HepG2 (cell line): ENCODE data around the gene ZBED1. TPM values are rescaled to one million over a fixed set of nuclear protein-coding genes. Genes with fewer than 3 reads are reported as not detected.
"Not testable (repeated sequence)": the region's sequence is repeated elsewhere in the genome, so short reads cannot be mapped to it uniquely, and the experiment has no call there.

Experiments used
- ATAC-seq: fragments of 200-7000 bp; cut with Tn5 transposase; 3 replicates; pipeline ENCODE4 v1.9.1; 2020; ENCODE audit warnings: mild to moderate bottlenecking, moderate library complexity
- BruUV-seq: library from RNA; stranded (reverse); fragments of 400-500 nt; replicated peaks from 2 replicates; lab custom pipeline; 2021; lab: Mats Ljungman, UMichigan
- CTCF ChIA-PET: fragments of 300-600 bp; formaldehyde crosslinking; extraction: SDS; loops from one replicate; lab custom pipeline; 2021; ENCODE audit warnings: low total read pairs, inconsistent platforms, low intra/inter-chr PET ratio; lab: Yijun Ruan, JAX
- POLR2A ChIA-PET: fragments of 350-600 bp; sonication (Branson Sonifier 250); formaldehyde crosslinking; loops from one replicate; lab custom pipeline; 2020; ENCODE audit warnings: antibody characterized with exemption, inconsistent platforms; lab: Yijun Ruan, JAX
- DNase-seq: peaks from one replicate; pipeline ENCODE4 v3.0.0-alpha.2; 2015; ENCODE audit warnings: low spot score
- FAIRE-seq: peaks from 3 replicates; lab custom pipeline; 2011; peaks lifted over from hg19 to GRCh38; lab: Jason Lieb, UNC
- H2AFZ ChIP-seq: one replicate; pipeline ENCODE4 v1.6.1; 2011; ENCODE audit warnings: low read length, inconsistent platforms
- H3K27ac ChIP-seq: fragments of 300-600 bp; 3 replicates; pipeline ENCODE4 v1.8.0; 2011; ENCODE audit warnings: mixed run types, mild to moderate bottlenecking, mixed read lengths, low read length, inconsistent platforms; ENCODE audit not compliant: insufficient read depth; ENCODE audit errors: extremely low read length
- H3K27me3 ChIP-seq, 2 experiments: fragments of 200-600 bp in 1 of 2; 2 replicates in 1 of 2; 3 replicates in 1 of 2; pipeline versions ENCODE4 v1.6.0 to v1.8.0; 2011; ENCODE audit warnings: low read length in 2 of 2, mild to moderate bottlenecking in 2 of 2, moderate library complexity in 2 of 2, inconsistent platforms in 1 of 2; ENCODE audit not compliant: insufficient read depth in 2 of 2, control insufficient read depth in 1 of 2
- H3K36me3 ChIP-seq, 2 experiments: fragments of 200-600 bp in 1 of 2; replicated peaks in 1 of 2; 2 replicates in 1 of 2; 3 replicates in 1 of 2; pipeline versions ENCODE4 v1.5.1 to v1.8.0; 2011; ENCODE audit warnings: low read length in 2 of 2, inconsistent platforms in 1 of 2; ENCODE audit not compliant: insufficient read depth in 2 of 2, control insufficient read depth in 1 of 2
- H3K4me1 ChIP-seq: 2 replicates; pipeline ENCODE4 v1.5.1; 2012; ENCODE audit warnings: low read length, inconsistent platforms; ENCODE audit not compliant: insufficient read depth
- H3K4me2 ChIP-seq: 2 replicates; pipeline ENCODE4 v1.6.0; 2011; ENCODE audit warnings: low read depth, low read length, inconsistent platforms
- H3K4me3 ChIP-seq, 3 experiments: fragments of 200-600 bp in 1 of 3; sonication (generic), shearing (Covaris generic) in 1 of 3; replicated peaks in 1 of 3; 2 replicates each; pipeline ENCODE4 v1.5.1; 2011 to 2016; ENCODE audit warnings: low read length in 3 of 3, inconsistent platforms in 2 of 3, low read depth in 2 of 3, mild to moderate bottlenecking in 2 of 3, control low read depth in 1 of 3, mixed read lengths in 1 of 3; ENCODE audit not compliant: insufficient read depth in 1 of 3
- H3K79me2 ChIP-seq: one replicate; pipeline ENCODE4 v1.6.1; 2011; ENCODE audit warnings: low read length, inconsistent platforms; ENCODE audit not compliant: insufficient read depth
- H3K9ac ChIP-seq: 2 replicates; pipeline ENCODE4 v1.6.0; 2011; ENCODE audit warnings: mild to moderate bottlenecking, low read depth, low read length, inconsistent platforms; ENCODE audit not compliant: insufficient read depth
- H3K9me3 ChIP-seq: 2 replicates; pipeline ENCODE4 v1.5.1; 2012; ENCODE audit warnings: mild to moderate bottlenecking, low read length
- H4K20me1 ChIP-seq: 2 replicates; pipeline ENCODE4 v1.6.0; 2011; ENCODE audit warnings: inconsistent platforms, mild to moderate bottlenecking, low read length, moderate library complexity; ENCODE audit not compliant: insufficient read depth
- CEBPZ ChIP-seq: IDR thresholded peaks from 2 replicates; pipeline ENCODE4 v1.6.1; 2012; ENCODE audit warnings: low read length, improper control_type of control experiment
- EED ChIP-seq: sonication (generic); formaldehyde crosslinking; IDR thresholded peaks from 2 replicates; pipeline ENCODE4 v1.5.0; 2020; ENCODE audit warnings: mild to moderate bottlenecking, missing genetic modification reagents
- FOSL2 ChIP-seq: sonication (generic); formaldehyde crosslinking; IDR thresholded peaks from 2 replicates; pipeline ENCODE4 v1.4.0; 2020; ENCODE audit warnings: missing genetic modification reagents
- JUN ChIP-seq: sonication (generic); formaldehyde crosslinking; IDR thresholded peaks from 2 replicates; pipeline ENCODE4 v1.4.0; 2020; ENCODE audit warnings: mild to moderate bottlenecking, missing genetic modification reagents
- NFYC ChIP-seq: IDR thresholded peaks from 2 replicates; pipeline ENCODE4 v1.6.1; 2016; ENCODE audit warnings: missing genetic modification reagents, missing compliant biosample characterization
- NR3C1 ChIP-seq: sonication (generic); formaldehyde crosslinking; IDR thresholded peaks from 2 replicates; pipeline ENCODE4 v1.4.0; 2020; ENCODE audit warnings: missing genetic modification reagents
- RFXANK ChIP-seq: IDR thresholded peaks from 2 replicates; pipeline ENCODE4 v1.6.1; 2016
- SIN3B ChIP-seq: fragments of 150-350 bp; IDR thresholded peaks from 2 replicates; pipeline ENCODE4 v1.6.1; 2014; ENCODE audit warnings: low read length
- SRY ChIP-seq: sonication (generic); formaldehyde crosslinking; IDR thresholded peaks from 2 replicates; pipeline ENCODE4 v1.8.0; 2022; ENCODE audit warnings: mild to moderate bottlenecking, missing genetic modification reagents
- ZKSCAN1 ChIP-seq: fragments of 150-350 bp; IDR thresholded peaks from 2 replicates; pipeline ENCODE4 v1.6.1; 2014; ENCODE audit warnings: low read length
- ZMYM3 ChIP-seq: sonication (generic); formaldehyde crosslinking; IDR thresholded peaks from 2 replicates; pipeline ENCODE4 v1.5.1; 2020; ENCODE audit warnings: mild to moderate bottlenecking, missing genetic modification reagents
- ZNF251 ChIP-seq: sonication (generic); formaldehyde crosslinking; IDR thresholded peaks from 2 replicates; pipeline ENCODE4 v1.9.0; 2021; ENCODE audit warnings: mild to moderate bottlenecking, missing genetic modification reagents
- ZNF275 ChIP-seq: sonication (generic); formaldehyde crosslinking; IDR thresholded peaks from 2 replicates; pipeline ENCODE4 v1.8.0; 2022; ENCODE audit warnings: missing genetic modification reagents, mild to moderate bottlenecking, inconsistent platforms, borderline replicate concordance
- ZNF549 ChIP-seq: sonication (generic); formaldehyde crosslinking; IDR thresholded peaks from 2 replicates; pipeline ENCODE4 v1.5.0; 2020; ENCODE audit warnings: missing genetic modification reagents
- ZNF580 ChIP-seq: IDR thresholded peaks from 2 replicates; pipeline ENCODE4 v1.6.1; 2016; ENCODE audit warnings: low read depth, borderline replicate concordance
- WGBS: methylation state at CpG from one replicate; pipeline ENCODE4 v1.1.6; 2017; ENCODE audit warnings: low lambda C conversion rate; 5-methylcytosine and 5-hydroxymethylcytosine counted together
- in situ Hi-C: cut with HindIII; loops from 2 replicates; pipeline ENCODE4 v1.10.0; 2017; ENCODE audit warnings: low pct_unique_long_range_greater_than_20kb; ENCODE audit not compliant: extremely low pct_ligation_motif_present
- intact Hi-C: fragments of 100-400 bp; cut with micrococcal nuclease; formaldehyde crosslinking; loops from one replicate; pipeline ENCODE4 v1.10.0; 2022; ENCODE audit not compliant: unreplicated experiment
- polyA plus RNA-seq, 8 experiments: library from polyadenylated mRNA; depleted of rRNA in 3 of 8; stranded (reverse) in 7 of 8; unstranded in 1 of 8; fragments of >200 nt; fragmentation: Illumina TruSeq in 4 of 8; extraction: Trizol in 4 of 8; gene quantifications; 2 replicates each; pipeline versions ENCODE4 v1.2.1 to v1.2.3, GENCODE V29; 2011 to 2016; ENCODE audit warnings: low read depth in 4 of 8, missing spikeins in 1 of 8, mixed read lengths in 1 of 8; ENCODE audit not compliant: insufficient read depth in 1 of 8
- total RNA-seq, 5 experiments: library from RNA; depleted of rRNA; stranded (reverse); fragments of >200 nt; fragmentation: Illumina TruSeq; extraction: Trizol; gene quantifications; 2 replicates each; pipeline ENCODE4 v1.2.3, GENCODE V29; 2016; ENCODE audit warnings: low read depth in 1 of 5

Gene ZBED1
- total and polyA plus RNA-seq, 2 of the 13 experiments (the other 11 are each of a cell fraction or from before 2014, with no cell fraction given), result 20.0 to 29.8 TPM

- H2AFZ ChIP-seq, ATAC-seq, in situ Hi-C loops, H3K27me3 ChIP-seq, CTCF ChIA-PET, BruUV-seq, H3K9ac ChIP-seq, H3K4me3 ChIP-seq, H3K4me2 ChIP-seq, POLR2A ChIA-PET, H3K9me3 ChIP-seq, DNase-seq, H3K27ac ChIP-seq, H4K20me1 ChIP-seq, H3K36me3 ChIP-seq, FAIRE-seq: not testable (repeated sequence)
- intact Hi-C loops, result loop anchor here (5.0 kb wide), 1 partner anchor 68 kb away; no protein-coding TSS in a partner anchor
- peaks cover 37% of the 10 kb centered on the region for H3K79me2 ChIP-seq
- H3K4me1 ChIP-seq, result peaks cover 53% of the 10 kb centered on the region
- TF ChIP-seq SRY (CRISPR knock-in tag) (0 out of 2 replicates have a peak, but pooled peaks have one; percentile 29), ZMYM3 (peak; percentile 46; the same call in 1 of the 2 replicates)
- WGBS, result 93% methylated on average over 4 of the region's 4 CpGs
Observed at GRCh38 chrX:2469852-2470251, 30.9 kb downstream of the ZBED1 start.

GRCh38 chrX:2469196-2469685, 31.5 kb downstream of the ZBED1 start:
- no peaks in the 10 kb centered on the region for H3K36me3 ChIP-seq
- intact Hi-C loops, result loop anchor here (5.0 kb wide), 1 partner anchor 67 kb away; no protein-coding TSS in a partner anchor
- in situ Hi-C loops, result no loop called here
- H3K4me1 ChIP-seq, result peaks cover 48% of the 10 kb centered on the region
- H3K4me2 ChIP-seq, result no peak overlapping the region
- 95% methylated on average over 19 of the region's 22 CpGs for WGBS
- no TSS peak for BruUV-seq
- DNase-seq (no peak), ATAC-seq (no peak), FAIRE-seq (no peak)
- peaks cover 10% of the 10 kb centered on the region; the same call in 1 of the 2 replicates for H4K20me1 ChIP-seq
- no peak overlapping the region for H3K27ac ChIP-seq
- POLR2A ChIA-PET, result no interaction called here
- CTCF ChIA-PET, result no interaction called here
- H3K9me3 ChIP-seq, result no peaks in the 10 kb centered on the region
- no peaks in the 10 kb centered on the region for H3K27me3 ChIP-seq
- peaks cover 31% of the 10 kb centered on the region for H3K79me2 ChIP-seq
- no peak overlapping the region for H3K4me3 ChIP-seq
- H2AFZ ChIP-seq, result no peak overlapping the region
- H3K9ac ChIP-seq, result no peak overlapping the region
- TF ChIP-seq FOSL2 (CRISPR knock-in tag) (no peak), JUN (CRISPR knock-in tag) (no peak), EED (CRISPR knock-in tag) (no peak), ZNF549 (no peak), NR3C1 (CRISPR knock-in tag) (no peak), ZNF251 (CRISPR knock-in tag) (no peak), CEBPZ (no peak), ZNF275 (no peak), ZNF580 (CRISPR knock-in tag) (no peak), SIN3B (no peak), ZKSCAN1 (no peak), NFYC (no peak), RFXANK (CRISPR knock-in tag) (no peak)
